NCI-H146 treated with DMSO at 0.1 percent for 48 hours (cell line): ENCODE measurements around the gene PXDN.

ENCODE experiments used
- DNase-seq: peaks from one replicate; lab custom pipeline; 2025; ENCODE audit not compliant: unreplicated experiment; lab: John Stamatoyannopoulos, UW

The PXDN gene

DNA sequence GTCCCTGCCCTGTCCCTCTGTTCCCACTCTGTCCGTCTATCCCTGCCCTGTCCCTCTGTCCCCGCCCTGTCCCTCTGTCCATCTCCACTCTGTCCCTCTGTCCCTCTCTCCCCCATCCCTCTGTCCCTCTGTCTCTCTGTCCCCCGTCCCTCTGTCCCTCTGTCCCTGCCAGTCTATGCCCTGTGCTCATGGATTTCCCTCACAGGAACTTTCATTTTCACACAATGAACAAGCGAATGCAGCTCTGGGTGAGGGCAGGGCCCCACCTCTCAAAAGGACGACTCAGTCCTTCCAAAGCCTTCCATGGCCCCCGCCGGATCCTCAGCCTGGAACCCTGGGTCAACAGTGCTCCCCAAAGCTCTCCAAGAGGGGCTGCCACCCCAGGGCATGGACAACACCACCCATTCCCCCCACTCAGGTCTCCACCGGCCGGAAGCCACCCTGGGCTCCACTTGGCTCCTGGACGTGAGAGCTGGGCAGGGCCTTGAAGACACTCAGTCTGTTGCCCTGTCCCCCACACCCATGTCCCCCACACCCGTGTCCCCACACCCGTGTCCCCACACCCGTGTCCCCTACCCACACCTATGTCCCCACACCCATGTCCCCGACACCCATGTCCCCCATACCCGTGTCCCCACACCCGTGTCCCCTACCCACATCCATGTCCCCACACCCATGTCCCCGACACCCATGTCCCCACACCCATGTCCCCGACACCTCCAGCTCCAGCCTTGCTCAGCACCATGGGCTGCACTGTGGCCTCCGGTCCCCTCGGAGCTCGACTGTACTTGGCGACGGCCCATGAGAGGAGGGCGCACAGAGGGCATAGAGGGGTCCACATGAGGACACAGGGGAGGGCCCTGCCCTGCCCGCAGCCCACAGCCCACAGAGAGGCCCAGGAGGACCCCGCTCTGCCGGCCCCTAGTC lies 156.0 kb downstream of the PXDN start:
- DNase-seq: no peak

DNA sequence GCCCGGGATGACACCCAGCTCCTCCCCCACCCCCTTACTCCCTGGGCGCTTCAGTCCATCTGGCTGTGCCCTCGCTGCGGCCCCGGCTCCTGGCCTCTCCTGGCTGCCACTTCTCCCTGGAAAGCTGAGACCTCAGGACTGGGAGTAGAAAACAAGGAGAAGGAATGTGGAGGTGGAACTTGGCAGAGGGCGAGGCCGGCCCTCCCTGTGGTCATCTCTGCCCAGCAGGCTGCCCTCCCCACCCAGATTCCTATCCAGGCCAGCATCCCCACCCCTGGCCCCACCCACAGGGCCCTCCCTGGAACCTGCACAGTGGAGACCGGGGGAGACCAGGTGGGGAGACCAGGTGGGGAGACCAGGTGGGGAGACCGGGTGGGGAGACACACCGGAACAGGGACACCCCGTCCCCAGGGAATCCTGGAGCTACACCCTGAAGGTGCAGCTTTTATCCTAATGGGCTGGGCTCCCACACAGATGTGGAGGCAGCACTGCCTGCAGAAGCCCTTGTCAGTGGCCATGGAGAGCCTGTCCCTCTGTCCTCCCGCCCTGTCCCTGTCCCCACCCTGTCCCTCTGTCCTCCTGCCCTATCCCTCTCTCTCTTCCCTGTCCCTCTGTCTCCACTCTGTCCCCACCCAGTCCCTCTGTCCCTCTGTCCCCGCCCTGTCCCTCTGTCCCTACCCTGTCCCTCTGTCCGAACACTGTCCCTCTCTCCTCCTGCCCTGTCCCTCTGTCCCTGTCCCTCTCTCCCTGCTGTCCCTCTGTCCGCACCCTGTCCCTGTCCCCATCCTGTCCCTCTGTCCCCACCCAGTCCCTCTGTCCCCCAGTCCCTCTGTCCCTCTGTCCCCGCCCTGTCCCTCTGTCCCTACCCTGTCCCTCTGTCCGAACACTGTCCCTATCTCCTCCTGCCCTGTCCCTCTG lies 157.1 kb downstream of the PXDN start:
- no peak for DNase-seq

DNA sequence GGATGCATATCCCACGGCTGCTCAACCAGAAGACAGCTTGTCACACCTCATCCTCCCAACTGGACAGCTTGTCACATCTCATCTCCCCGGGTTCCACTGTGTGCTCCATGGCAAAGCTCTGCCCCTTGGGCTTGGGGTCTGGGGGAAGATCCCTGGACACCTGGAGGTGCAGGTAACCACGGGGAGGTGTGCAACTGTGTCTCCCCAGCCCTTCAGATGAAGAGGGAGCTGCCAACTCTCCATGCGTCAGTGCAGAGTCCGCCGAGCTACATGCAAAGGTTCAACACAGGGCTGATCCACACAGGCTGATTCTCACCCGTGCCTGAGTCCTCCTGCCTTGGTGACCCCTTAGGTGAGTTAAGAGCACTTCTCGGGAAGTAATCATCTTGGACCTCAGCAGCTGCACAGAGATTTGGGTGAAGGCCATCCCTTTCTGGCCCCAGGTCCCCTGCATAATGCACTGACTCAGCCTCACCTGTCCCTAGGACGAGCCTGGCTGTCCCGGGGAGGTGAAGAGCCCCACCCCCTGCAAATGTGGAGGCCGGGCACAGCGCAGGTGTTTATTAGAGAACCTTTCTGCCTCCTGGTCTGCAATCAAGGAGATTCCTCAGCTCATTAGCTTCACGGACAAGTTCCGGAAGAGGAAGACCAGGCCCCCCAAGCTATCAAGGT lies 157.9 kb downstream of the PXDN start:
- DNase-seq: no peak

DNA sequence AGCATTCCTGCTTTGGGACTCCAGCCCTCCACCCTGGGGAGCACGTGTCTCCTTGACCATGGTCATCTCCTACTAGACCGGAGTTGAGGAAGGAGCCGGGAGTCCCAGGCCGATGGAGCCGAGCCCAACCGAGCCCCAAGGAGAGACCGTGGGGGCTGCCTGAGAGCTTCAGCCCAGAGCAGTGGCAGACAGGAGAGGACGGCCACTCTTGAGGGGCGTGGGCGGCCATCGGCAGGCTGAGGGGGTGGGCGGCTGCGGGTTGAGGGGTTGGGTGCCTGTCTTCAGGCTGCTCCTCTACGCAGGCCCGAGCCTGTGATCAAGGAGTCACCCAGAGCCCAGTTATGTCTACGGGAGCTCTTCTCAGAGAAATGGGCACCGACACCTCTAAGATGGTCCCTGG lies 158.7 kb downstream of the PXDN start:
- no peak for DNase-seq

DNA sequence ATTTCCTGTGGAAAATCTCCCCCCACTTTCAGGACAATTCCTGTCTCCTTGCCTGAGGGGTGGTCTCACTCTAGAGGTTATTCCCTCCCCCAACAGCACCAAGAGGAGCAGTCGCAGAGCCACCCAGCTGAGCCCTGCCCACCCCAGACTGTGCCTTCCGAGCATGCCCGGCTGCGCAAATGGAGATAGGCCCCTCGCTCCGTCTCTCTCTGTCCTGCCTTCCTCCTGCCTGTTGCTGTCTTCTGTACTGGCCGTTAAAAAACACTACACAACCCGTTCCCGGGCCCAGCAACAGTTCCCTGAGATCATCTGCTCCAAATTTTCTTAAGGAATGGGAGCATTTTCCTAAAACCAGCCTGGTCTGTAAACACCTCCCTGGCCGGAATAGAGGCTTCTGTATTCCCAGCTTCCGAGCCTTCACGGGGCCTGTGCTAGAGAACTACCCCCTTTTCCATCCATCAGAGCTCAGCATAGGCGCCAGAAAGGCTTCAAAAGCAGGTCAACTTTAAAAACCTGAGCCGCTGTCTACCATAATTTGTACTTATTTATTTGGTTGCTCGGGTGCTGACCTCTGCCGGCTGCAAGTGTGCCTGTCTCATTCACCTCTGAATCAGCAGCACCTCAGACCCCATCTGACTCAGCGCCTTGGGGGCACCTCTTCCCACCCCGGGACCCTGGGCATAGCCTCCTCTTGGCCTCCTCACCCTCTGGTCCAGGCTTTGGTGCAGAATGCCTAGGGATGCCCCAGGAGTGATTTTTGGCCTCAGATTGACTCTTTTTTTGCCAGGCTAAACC lies 159.4 kb downstream of the PXDN start:
- no peak for DNase-seq

DNA sequence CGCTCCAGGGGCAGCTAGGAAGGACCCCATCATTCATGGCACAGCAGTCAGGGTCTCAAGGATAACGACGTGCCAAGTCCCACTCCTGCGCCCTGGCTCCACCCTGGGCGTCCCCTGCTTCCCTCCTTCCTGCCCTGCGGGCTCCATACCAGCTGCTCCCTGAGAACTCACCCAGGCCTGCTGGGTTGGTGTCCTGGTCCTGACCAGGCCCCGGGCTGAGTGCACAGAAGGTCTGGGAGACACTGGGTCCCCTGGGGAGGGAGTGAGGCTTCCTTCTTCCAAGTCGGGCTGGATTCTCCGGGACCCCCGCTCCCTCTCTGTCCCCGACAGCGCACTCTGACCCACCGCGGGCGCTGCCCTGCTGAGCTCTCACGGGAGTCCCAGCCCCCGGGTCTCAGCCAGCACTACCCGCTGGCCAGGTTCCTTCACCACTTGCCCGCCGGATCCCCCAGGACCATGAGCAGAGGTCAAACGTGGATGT lies 160.2 kb downstream of the PXDN start:
- DNase-seq: no peak

DNA sequence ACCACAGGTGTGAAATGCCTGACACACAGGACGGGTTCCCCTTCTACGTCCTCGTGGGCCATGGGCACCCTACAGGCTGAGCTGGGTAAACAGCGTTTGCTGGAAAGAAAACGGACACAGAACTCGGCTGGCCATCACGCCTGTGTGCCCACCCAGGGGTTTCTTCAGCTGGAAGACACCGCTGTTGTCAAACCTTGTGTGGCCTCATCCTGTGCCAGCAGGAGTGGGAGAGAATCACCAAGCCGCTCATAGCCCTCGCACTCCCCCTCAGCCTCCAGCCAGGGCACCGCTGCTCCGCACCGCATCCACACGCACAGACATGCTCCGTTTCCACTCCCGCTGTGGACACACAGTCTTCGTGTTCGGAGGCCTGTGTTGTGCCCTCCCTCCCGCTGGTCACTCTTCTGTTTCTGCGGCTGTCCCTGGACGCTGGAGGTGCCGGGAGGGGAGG lies 161.4 kb downstream of the PXDN start:
- no peak for DNase-seq

DNA sequence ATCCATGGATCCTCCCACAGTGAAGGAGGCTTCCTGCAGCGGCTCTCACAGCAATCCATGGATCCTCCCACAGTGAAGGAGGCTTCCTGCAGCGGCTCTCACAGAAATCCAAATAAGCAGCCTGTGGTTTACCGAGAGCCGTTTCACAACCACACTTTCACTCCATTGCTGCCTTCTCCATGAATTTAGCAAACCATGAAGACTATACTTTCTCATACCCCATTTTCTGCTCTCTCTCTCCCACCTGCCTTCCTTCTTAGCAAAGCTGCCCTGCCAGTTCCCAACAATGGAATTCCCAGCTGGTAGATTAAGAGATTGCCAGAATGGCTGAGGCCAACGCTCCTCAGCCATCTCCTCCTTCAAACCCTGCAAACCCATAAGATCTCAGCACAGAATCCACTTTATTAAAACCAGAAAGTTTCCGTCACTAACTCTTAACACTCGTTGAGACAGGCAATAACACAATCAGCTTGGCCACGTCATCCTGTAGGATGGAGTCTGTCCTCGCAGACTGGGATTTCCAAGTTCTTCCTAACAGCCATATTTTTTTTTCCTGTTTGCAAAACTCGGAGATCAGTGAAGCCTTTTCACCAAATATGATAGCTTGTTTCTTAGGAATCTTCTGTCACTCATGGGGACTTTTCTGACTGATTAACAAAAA lies 162.2 kb downstream of the PXDN start:
- DNase-seq: no peak
